ENCODE results near the gene YWHAB. TPM values are rescaled to one million over a fixed set of nuclear protein-coding genes. Genes with fewer than 3 reads are reported as not detected.

YWHAB gene
- total and polyA plus RNA-seq, 2 donors (not counting 1 experiment from before 2014, with no cell fraction given): 89.7 to 321 TPM

- no peak overlapping the region for H2AFZ ChIP-seq (ENCODE audit: low read length)
- no peak overlapping the region for H3K27ac ChIP-seq (ENCODE audit: insufficient read depth, low read length)
- H3K9ac ChIP-seq (ENCODE audit: insufficient read depth, low read length): no peak overlapping the region
- no peak for DNase-seq (ENCODE audit: low read depth in 2 of 2)
- no peaks in the 10 kb centered on the region for H3K9me3 ChIP-seq (ENCODE audit: control insufficient read depth, insufficient read depth, low read depth, low read length)
- no peak overlapping the region for H3K4me3 ChIP-seq (replicated peaks in 1 of 4; ENCODE audit: control extremely low read depth in 1 of 4, insufficient read depth in 1 of 4, low read depth in 3 of 4, low read length in 4 of 4)
- no peaks in the 10 kb centered on the region for H4K20me1 ChIP-seq (ENCODE audit: control insufficient read depth, extremely low read depth, insufficient read depth, low read length)
- no peaks in the 10 kb centered on the region for H3K36me3 ChIP-seq (ENCODE audit: control insufficient read depth, insufficient read depth, low read length)
- H3K27me3 ChIP-seq (ENCODE audit: control insufficient read depth, insufficient read depth, low read length): peaks cover 5% of the 10 kb centered on the region
- H3K4me1 ChIP-seq (ENCODE audit: control insufficient read depth, extremely low read depth, insufficient read depth, low read length): no peaks in the 10 kb centered on the region
- no peak for TF ChIP-seq EZH2 (IDR thresholded peaks at IDR 0.05; ENCODE audit: low read length, missing control alignments)
- TF ChIP-seq, protein P1, sequence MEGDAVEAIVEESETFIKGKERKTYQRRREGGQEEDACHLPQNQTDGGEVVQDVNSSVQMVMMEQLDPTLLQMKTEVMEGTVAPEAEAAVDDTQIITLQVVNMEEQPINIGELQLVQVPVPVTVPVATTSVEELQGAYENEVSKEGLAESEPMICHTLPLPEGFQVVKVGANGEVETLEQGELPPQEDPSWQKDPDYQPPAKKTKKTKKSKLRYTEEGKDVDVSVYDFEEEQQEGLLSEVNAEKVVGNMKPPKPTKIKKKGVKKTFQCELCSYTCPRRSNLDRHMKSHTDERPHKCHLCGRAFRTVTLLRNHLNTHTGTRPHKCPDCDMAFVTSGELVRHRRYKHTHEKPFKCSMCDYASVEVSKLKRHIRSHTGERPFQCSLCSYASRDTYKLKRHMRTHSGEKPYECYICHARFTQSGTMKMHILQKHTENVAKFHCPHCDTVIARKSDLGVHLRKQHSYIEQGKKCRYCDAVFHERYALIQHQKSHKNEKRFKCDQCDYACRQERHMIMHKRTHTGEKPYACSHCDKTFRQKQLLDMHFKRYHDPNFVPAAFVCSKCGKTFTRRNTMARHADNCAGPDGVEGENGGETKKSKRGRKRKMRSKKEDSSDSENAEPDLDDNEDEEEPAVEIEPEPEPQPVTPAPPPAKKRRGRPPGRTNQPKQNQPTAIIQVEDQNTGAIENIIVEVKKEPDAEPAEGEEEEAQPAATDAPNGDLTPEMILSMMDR (conservative IDR thresholded peaks at IDR 0.05 in 1 of 2, IDR thresholded peaks at IDR 0.05 in 1 of 2; ENCODE audit: low read depth in 1 of 2, low read length in 2 of 2): no peak
- H3K79me2 ChIP-seq (ENCODE audit: control insufficient read depth, insufficient read depth, low read length): no peaks in the 10 kb centered on the region
- H3K4me2 ChIP-seq (ENCODE audit: extremely low read depth, insufficient read depth, low read length): no peak overlapping the region
Observed at GRCh38 chr20:44849703-44850102, 35.8 kb upstream of the YWHAB start.

- no peaks in the 10 kb centered on the region for H3K79me2 ChIP-seq (ENCODE audit: control insufficient read depth, insufficient read depth, low read length)
- TF ChIP-seq, protein P1 (conservative IDR thresholded peaks at IDR 0.05 in 1 of 2, IDR thresholded peaks at IDR 0.05 in 1 of 2; ENCODE audit: low read depth in 1 of 2, low read length in 2 of 2): no peak
- no peak for TF ChIP-seq EZH2 (IDR thresholded peaks at IDR 0.05; ENCODE audit: low read length, missing control alignments)
- H3K9ac ChIP-seq (ENCODE audit: insufficient read depth, low read length): no peak overlapping the region
- H2AFZ ChIP-seq (ENCODE audit: low read length): no peak overlapping the region
- no peaks in the 10 kb centered on the region for H3K4me1 ChIP-seq (ENCODE audit: control insufficient read depth, extremely low read depth, insufficient read depth, low read length)
- H3K4me3 ChIP-seq (replicated peaks in 1 of 4; ENCODE audit: control extremely low read depth in 1 of 4, insufficient read depth in 1 of 4, low read depth in 3 of 4, low read length in 4 of 4): no peak overlapping the region
- H3K9me3 ChIP-seq (ENCODE audit: control insufficient read depth, insufficient read depth, low read depth, low read length): no peaks in the 10 kb centered on the region
- no peak overlapping the region for H3K4me2 ChIP-seq (ENCODE audit: extremely low read depth, insufficient read depth, low read length)
- H3K27me3 ChIP-seq (ENCODE audit: control insufficient read depth, insufficient read depth, low read length): peaks cover 5% of the 10 kb centered on the region
- H4K20me1 ChIP-seq (ENCODE audit: control insufficient read depth, extremely low read depth, insufficient read depth, low read length): no peaks in the 10 kb centered on the region
- DNase-seq (ENCODE audit: low read depth in 2 of 2): no peak
- no peak overlapping the region for H3K27ac ChIP-seq (ENCODE audit: insufficient read depth, low read length)
- H3K36me3 ChIP-seq (ENCODE audit: control insufficient read depth, insufficient read depth, low read length): no peaks in the 10 kb centered on the region
Observed at GRCh38 chr20:44850272-44850671, 35.2 kb upstream of the YWHAB start.

DNA sequence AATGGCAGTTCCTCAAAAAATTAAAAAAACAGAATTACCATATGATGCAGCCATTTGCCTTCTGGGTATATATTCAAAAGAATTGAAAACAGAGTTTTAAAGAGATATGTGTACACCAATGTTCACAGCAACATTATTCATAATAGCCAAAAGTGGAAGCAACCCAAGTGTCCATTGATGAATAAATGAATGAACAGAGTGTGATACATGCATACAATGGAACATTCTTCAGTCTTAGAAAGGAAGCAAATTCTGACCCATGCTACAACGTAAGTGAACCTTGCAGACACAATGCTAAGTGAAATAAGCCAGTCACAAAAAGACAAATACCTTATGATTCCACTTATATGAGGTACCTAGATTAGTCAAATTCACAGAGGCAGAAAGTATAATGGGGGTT lies 34.7 kb upstream of the YWHAB start:
- H3K79me2 ChIP-seq (ENCODE audit: control insufficient read depth, insufficient read depth, low read length): no peaks in the 10 kb centered on the region
- H2AFZ ChIP-seq (ENCODE audit: low read length): no peak overlapping the region
- no peaks in the 10 kb centered on the region for H3K4me1 ChIP-seq (ENCODE audit: control insufficient read depth, extremely low read depth, insufficient read depth, low read length)
- no peak for DNase-seq (ENCODE audit: low read depth in 2 of 2)
- H3K9ac ChIP-seq (ENCODE audit: insufficient read depth, low read length): no peak overlapping the region
- no peak overlapping the region for H3K27ac ChIP-seq (ENCODE audit: insufficient read depth, low read length)
- H4K20me1 ChIP-seq (ENCODE audit: control insufficient read depth, extremely low read depth, insufficient read depth, low read length): no peaks in the 10 kb centered on the region
- no peaks in the 10 kb centered on the region for H3K9me3 ChIP-seq (ENCODE audit: control insufficient read depth, insufficient read depth, low read depth, low read length)
- peaks cover 5% of the 10 kb centered on the region for H3K27me3 ChIP-seq (ENCODE audit: control insufficient read depth, insufficient read depth, low read length)
- TF ChIP-seq, protein P1 (conservative IDR thresholded peaks at IDR 0.05 in 1 of 2, IDR thresholded peaks at IDR 0.05 in 1 of 2; ENCODE audit: low read depth in 1 of 2, low read length in 2 of 2): no peak
- no peak for TF ChIP-seq EZH2 (IDR thresholded peaks at IDR 0.05; ENCODE audit: low read length, missing control alignments)
- H3K4me3 ChIP-seq (replicated peaks in 1 of 4; ENCODE audit: control extremely low read depth in 1 of 4, insufficient read depth in 1 of 4, low read depth in 3 of 4, low read length in 4 of 4): no peak overlapping the region
- H3K36me3 ChIP-seq (ENCODE audit: control insufficient read depth, insufficient read depth, low read length): no peaks in the 10 kb centered on the region
- H3K4me2 ChIP-seq (ENCODE audit: extremely low read depth, insufficient read depth, low read length): no peak overlapping the region

Measured in fibroblast of lung (primary cell).